Regular cardiac myocyte (primary cell): Measurements from ENCODE around the gene AQP4. TPM values are rescaled to one million over a fixed set of nuclear protein-coding genes. Genes with fewer than 3 reads are reported as not detected.

Source experiments
- total RNA-seq: library from RNA; depleted of rRNA; stranded (reverse); fragments of >200 nt; gene quantifications from 2 replicates; pipeline ENCODE4 v1.2.3, GENCODE V29; 2014

The AQP4 gene
- total RNA-seq = under 0.01 TPM in 1 of 2 replicates, not detected in the other

DNA sequence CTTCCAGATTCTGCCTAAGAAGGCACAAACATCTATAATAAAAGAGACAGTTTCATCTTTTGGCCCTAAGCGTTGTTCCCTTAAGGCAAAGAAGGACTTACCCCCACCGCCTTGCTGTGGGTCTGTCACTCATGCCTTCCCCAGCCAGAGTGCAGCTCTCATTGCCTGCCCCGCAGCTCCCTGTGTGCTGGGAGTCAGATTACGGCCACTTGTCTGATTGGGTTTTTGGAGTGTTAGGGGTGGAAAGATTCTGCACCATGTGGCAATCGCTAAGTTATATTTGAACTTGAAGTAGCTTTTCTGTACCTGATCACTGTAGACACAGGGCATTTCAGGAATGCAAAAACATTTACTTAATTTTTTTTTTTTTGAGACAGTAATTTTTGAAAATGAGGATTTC is at the start of gene AQP4:
TSS of gene AQP4 (minus strand) at position 151 of the 400 bp plus-strand sequence. CDS start at position 133, 18 bp downstream.

